ENCODE results near the gene STRN. TPM values are rescaled to one million over a fixed set of nuclear protein-coding genes. Genes with fewer than 3 reads are reported as not detected.
"Not testable (repeated sequence)": the region's sequence is repeated elsewhere in the genome, so short reads cannot be mapped to it uniquely, and the experiment has no call there.

STRN gene, protein sequence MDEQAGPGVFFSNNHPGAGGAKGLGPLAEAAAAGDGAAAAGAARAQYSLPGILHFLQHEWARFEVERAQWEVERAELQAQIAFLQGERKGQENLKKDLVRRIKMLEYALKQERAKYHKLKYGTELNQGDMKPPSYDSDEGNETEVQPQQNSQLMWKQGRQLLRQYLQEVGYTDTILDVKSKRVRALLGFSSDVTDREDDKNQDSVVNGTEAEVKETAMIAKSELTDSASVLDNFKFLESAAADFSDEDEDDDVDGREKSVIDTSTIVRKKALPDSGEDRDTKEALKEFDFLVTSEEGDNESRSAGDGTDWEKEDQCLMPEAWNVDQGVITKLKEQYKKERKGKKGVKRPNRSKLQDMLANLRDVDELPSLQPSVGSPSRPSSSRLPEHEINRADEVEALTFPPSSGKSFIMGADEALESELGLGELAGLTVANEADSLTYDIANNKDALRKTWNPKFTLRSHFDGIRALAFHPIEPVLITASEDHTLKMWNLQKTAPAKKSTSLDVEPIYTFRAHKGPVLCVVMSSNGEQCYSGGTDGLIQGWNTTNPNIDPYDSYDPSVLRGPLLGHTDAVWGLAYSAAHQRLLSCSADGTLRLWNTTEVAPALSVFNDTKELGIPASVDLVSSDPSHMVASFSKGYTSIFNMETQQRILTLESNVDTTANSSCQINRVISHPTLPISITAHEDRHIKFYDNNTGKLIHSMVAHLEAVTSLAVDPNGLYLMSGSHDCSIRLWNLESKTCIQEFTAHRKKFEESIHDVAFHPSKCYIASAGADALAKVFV
- polyA plus RNA-seq (2012; ENCODE audit: missing spikeins) = 11.2 TPM

DNA sequence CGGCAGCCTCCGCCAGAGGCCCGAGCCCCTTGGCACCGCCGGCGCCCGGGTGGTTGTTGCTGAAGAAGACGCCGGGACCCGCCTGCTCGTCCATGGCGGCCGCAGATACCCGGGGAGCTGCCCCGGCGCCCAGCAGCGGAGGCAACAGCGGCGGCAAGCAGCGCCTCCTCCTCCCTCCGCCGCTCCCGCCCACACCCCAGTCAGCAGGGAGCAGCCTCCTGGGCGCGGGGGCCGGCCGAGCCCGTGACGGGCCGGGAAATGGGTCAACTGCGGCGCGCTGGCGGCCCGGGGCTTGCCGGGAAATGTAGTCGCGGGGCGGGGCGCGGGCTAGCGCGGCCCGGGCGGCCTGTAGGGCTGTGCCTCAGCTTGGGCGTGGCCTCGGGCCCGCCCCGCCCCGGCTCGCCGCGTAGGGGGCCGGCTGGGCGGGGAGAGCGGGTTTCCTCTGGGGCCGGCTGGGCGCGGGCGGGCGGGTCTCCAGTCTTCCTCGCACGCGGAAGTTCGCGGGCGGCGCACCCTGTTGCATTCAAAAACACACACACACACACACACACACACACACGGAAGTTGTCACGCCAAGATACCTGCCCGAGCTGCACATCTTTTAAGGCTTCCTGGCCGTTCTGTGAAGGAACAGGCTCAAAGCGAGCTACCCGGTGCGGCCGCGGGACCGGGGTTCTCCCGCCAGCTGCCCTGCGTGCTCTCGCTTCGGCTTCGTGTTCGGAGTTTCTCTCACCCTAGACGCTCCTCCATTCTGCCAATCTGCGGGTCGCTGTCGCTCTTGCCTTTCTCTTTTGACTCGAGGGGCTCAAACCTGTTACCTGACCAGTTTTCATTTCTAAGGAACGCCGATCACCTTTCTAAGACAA lies at the start of gene STRN:
Gene STRN (minus strand): TSS at position 167 of the 866 bp plus-strand sequence. CDS start 73 bp downstream, at position 94.
- FAIRE-seq (peak; percentile 94), DNase-seq (ENCODE audit: insufficient read length) (peak; percentile 93)

DNA sequence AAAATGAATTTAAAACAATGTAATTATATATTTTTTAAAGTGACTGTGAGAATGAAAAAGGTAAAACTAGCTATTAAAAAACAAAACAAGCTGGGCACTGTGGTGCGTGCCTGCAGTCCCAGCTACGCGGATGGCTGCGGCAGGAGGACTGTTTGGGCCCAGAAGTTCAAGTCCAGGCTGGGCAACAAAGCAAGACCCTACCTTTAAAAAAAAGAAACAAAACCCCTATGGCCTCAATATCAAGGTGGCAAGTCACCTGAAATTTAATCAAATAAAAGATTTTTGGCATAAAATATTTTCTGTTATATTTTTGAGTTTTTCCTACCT lies 46.9 kb upstream of the STRN start:
- FAIRE-seq (no peak), DNase-seq (ENCODE audit: insufficient read length) (no peak)
- TF ChIP-seq POLR2A (IDR thresholded peaks at IDR 0.05; ENCODE audit: low read depth, low read length) = no peak
- TF ChIP-seq TAF1 (IDR thresholded peaks at IDR 0.05; ENCODE audit: borderline replicate concordance, low read depth, low read length) = no peak
- no peak for TF ChIP-seq POLR2AphosphoS5 (IDR thresholded peaks at IDR 0.05; ENCODE audit: low read depth, low read length)

More for the DNA sequence above, at the start of gene STRN:
- TF ChIP-seq TAF1 (IDR thresholded peaks at IDR 0.05; ENCODE audit: borderline replicate concordance, low read depth, low read length) (no peak), POLR2AphosphoS5 (IDR thresholded peaks at IDR 0.05; ENCODE audit: low read depth, low read length) (peak; percentile 82), POLR2A (IDR thresholded peaks at IDR 0.05; ENCODE audit: low read depth, low read length) (peak; percentile 91)

DNA sequence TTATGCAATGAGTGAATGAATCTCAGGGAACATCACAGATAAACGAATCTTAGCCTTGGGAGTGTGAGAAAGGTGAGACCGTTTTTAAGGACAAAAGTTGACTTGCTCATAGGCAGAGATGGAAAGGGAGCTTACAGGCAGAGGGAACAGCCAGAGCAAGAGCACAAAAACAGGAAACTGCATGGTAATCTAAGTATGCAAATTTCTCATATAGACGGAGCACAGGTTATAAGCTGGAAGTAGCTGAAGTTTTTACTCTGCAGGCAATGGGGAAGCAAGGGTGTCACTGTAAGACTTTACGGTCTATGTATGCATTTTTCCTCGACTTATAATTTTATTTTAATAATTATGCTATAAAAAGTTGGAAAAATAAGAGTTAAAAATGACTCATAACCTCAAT lies 44.8 kb upstream of the STRN start:
- FAIRE-seq (no peak), DNase-seq (ENCODE audit: insufficient read length) (no peak)
- no peak for TF ChIP-seq POLR2A (IDR thresholded peaks at IDR 0.05; ENCODE audit: low read depth, low read length)
- TF ChIP-seq POLR2AphosphoS5 (IDR thresholded peaks at IDR 0.05; ENCODE audit: low read depth, low read length) = no peak
- no peak for TF ChIP-seq TAF1 (IDR thresholded peaks at IDR 0.05; ENCODE audit: borderline replicate concordance, low read depth, low read length)

DNA sequence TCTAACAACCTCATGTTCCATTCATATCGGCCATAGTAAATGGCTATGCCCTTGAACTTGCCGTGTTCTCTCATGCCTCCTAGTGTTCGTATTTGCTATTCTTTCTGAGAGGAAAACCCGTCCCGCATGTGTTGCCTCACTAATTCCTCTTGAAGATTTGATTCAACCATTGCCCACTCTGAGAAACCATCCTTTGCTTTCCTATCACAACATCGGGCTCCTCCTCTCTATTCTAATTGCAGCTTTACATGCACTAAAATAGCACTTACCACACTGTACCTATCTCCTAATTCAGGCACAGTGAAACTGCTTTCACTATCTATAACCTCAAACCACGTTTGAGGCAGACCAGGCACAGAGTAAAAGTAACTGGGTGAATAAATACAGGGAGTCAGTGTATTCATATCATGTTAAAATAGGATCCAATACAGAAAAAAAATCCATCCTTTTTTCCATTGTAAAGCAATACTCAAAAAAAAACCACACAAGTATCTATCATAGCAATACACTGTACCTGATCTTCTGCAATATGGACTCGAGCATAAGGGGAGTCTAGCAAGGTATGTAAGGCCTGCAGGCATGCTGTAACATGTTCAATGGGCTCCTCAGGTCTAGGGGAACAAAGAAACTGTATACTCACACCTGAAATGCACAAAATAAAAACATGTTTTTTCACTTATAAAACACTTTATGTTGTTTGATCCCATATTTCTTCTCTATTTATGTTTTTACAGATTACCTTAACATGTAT lies 39.0 kb upstream of the STRN start:
- DNase-seq (ENCODE audit: insufficient read length) = peak; percentile 2
- TF ChIP-seq POLR2AphosphoS5 (IDR thresholded peaks at IDR 0.05; ENCODE audit: low read depth, low read length) (no peak), POLR2A (IDR thresholded peaks at IDR 0.05; ENCODE audit: low read depth, low read length) (no peak), TAF1 (IDR thresholded peaks at IDR 0.05; ENCODE audit: borderline replicate concordance, low read depth, low read length) (no peak)
- FAIRE-seq = peak; percentile 96

DNA sequence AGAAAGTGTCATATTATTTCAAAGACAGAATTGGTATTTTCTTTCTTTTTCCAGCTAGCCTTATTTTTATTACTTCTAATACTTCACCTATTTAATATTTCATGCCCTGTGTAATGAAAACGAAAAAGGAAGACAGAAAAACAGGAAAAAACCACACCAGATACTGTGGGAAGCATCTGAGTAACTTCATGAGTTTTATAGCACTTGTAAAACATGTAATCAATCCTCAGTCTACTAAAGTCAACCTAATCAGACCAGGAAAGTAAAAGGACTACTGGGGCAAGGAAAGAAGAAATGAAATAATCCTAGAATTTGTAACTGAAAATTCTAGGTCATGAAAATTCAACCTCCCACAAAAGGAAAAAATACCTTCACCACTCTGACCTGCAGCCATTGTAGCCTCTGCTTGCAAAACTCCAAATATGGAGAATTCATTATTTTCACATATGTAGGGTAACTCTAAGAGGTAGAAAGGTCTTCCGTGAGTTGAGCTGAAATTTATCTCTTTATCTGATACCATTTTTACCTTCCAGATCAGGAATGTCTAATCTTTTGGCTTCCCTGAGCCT lies 34.7 kb upstream of the STRN start:
- DNase-seq (ENCODE audit: insufficient read length) (no peak), FAIRE-seq (no peak)
- no peak for TF ChIP-seq POLR2A (IDR thresholded peaks at IDR 0.05; ENCODE audit: low read depth, low read length)

DNA sequence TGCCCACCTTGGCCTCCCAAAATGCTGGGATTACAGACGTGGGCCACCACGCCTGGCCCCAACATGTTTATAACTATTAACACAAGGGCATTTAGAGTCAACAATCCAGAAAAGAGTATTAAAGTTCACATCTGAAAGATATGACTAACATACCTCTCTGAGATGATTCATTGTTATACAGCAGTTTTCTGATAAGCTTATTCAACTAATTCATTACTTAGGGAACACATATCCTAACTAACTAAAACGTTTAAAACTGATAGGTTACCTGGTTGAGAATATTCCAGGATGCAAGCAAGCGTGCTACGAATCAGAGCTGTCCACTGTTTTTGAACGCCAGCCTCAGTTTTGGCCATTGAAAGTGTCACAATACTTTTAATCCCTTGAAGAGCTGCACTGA lies 34.0 kb upstream of the STRN start:
- DNase-seq (ENCODE audit: insufficient read length) (no peak), FAIRE-seq (peak; percentile 65)
- no peak for TF ChIP-seq POLR2A (IDR thresholded peaks at IDR 0.05; ENCODE audit: low read depth, low read length)
- no peak for TF ChIP-seq TAF1 (IDR thresholded peaks at IDR 0.05; ENCODE audit: borderline replicate concordance, low read depth, low read length)
- TF ChIP-seq POLR2AphosphoS5 (IDR thresholded peaks at IDR 0.05; ENCODE audit: low read depth, low read length) = no peak

DNA sequence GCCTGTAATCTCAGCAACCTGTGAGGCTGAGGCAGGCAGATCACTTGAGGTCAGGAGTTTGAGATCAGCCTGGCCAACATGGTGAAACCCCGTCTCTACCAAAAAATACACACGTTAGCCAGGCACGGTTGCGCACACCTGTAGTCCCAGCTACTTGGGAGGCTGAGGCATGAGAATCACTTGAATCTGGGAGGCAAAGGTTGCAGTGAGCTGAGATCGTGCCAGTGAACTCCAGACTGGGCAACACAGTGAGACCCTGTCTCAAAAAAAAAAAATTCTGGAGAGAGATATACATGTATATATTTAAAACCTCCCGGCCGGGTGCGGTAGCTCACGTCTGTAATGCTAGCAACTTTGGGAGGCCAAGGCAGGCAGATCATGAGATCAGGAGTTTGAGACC lies 33.1 kb upstream of the STRN start:
- FAIRE-seq; DNase-seq (ENCODE audit: insufficient read length): not testable (repeated sequence)

DNA sequence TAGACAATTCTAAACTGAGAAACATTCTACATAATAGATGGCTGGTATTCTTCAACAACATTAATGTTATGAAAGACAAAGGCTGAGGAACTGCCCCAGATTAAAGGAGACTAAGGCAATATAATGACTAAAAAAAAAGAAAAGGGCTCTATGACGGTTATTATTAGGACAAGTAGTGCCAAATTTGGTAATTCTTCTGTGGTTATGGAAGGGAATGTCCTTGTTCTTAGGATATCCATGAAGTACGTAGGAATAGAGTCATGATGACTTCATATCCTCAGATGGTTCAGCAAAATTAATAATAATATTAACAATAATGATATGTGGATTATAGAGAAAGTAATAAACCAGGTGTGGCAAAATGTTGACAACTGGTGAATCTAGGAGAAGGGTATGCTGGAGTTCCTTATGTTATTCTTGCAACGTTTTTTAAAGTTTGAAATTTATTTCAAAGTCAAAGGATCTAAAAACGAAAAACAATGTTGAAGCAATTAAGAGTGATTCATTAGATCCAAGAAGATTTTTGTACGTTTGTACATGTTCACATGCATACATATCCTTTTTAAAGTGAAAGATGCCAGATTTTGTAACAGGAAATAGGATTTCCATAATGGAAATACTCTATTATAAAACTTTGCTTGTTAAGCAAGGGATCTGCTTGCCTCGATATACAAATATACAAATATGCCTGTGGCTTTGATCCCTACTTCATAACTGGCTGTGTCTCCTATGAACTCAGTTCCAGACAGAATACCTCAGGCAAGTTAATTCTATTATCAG lies 27.7 kb upstream of the STRN start:
- TF ChIP-seq POLR2AphosphoS5 (IDR thresholded peaks at IDR 0.05; ENCODE audit: low read depth, low read length) (no peak), TAF1 (IDR thresholded peaks at IDR 0.05; ENCODE audit: borderline replicate concordance, low read depth, low read length) (no peak), POLR2A (IDR thresholded peaks at IDR 0.05; ENCODE audit: low read depth, low read length) (no peak)
- FAIRE-seq = no peak
- no peak for DNase-seq (ENCODE audit: insufficient read length)

DNA sequence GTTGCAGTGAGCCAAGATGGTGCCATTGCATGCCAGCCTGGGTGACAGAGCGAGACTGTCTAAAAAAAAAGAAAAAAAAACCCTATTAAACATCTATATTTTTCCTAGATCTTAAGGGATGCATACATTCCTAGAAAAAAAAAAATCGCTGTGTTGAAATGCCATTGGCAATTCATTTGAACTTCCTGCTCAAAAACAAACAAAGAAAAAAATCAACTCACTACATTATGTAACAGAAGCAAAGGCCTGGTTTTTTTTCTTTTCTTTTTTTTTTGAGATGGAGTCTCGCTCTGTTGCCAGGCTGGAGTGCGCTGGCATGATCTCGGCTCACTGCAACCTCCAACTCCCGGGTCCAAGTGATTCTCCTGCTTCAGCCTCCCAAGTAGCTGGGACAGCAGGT lies 21.7 kb upstream of the STRN start:
- no peak for TF ChIP-seq TAF1 (IDR thresholded peaks at IDR 0.05; ENCODE audit: borderline replicate concordance, low read depth, low read length)
- no peak for TF ChIP-seq POLR2AphosphoS5 (IDR thresholded peaks at IDR 0.05; ENCODE audit: low read depth, low read length)
- TF ChIP-seq POLR2A (IDR thresholded peaks at IDR 0.05; ENCODE audit: low read depth, low read length) = no peak
- FAIRE-seq = no peak
- no peak for DNase-seq (ENCODE audit: insufficient read length)

DNA sequence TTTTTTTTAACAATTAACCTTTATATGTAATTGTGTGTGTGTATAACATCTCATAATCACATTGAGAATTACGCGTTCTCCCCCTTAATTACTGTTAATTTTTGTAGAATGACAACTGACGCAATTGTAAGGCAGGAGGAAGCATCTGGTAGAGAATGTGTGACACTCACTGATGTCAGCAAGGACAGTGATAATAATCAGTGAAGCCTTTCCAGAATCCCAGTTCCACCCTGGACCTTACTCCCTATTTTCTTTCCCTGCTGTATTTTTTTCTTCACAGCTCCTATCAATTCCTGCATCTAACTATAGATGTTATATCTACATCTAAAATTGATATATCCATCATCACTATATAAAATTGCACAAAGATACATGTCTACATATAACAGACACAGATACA lies 16.1 kb upstream of the STRN start:
- FAIRE-seq = no peak
- DNase-seq (ENCODE audit: insufficient read length) = no peak
- TF ChIP-seq TAF1 (IDR thresholded peaks at IDR 0.05; ENCODE audit: borderline replicate concordance, low read depth, low read length) (no peak), POLR2AphosphoS5 (IDR thresholded peaks at IDR 0.05; ENCODE audit: low read depth, low read length) (no peak), POLR2A (IDR thresholded peaks at IDR 0.05; ENCODE audit: low read depth, low read length) (no peak)

All from GM12892 (cell line).